NCI-H1417 treated with DMSO at 0.1 percent for 48 hours (cell line): ENCODE results near the gene ERC2.
"Not testable (repeated sequence)": the region's sequence is repeated elsewhere in the genome, so short reads cannot be mapped to it uniquely, and the experiment has no call there.

Experiments used
- DNase-seq: peaks from one replicate; lab custom pipeline; 2025; lab: John Stamatoyannopoulos, UW

ERC2 gene

DNA sequence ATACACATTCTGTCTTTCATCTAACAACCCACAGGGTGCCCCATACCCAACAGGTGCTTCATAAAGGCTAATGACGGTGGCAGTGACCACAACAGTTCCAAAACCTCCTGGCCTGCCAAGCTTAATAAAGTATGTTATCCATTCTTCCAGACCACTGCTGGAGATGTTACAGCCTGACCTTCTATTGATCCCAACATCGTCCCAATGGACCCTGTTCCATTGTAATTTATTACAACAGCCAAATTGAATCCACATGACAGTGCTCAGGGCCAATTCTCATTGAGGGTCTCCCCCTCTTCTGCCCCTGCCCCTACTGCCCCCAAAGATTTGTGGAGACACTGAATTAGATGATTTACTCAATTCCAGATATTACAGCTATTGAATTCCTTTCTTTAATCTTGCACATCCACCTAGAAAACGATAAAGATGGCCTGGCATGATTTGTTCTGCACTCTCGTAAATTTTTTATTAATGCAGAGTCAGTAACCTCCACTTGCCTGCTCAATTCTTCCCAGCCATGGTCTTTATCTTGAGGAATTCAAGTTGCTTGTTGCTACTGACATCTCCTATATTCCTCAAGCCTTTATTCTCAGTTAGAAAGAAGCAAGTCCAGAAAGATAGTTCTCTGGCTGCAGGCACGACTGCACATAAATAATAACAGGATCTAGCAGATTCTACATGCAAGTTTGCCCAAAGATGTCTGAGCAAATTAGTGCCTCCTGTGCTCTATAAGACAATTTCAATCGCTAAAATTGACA, 407.6 kb downstream of the ERC2 start:
- DNase-seq = no peak

DNA sequence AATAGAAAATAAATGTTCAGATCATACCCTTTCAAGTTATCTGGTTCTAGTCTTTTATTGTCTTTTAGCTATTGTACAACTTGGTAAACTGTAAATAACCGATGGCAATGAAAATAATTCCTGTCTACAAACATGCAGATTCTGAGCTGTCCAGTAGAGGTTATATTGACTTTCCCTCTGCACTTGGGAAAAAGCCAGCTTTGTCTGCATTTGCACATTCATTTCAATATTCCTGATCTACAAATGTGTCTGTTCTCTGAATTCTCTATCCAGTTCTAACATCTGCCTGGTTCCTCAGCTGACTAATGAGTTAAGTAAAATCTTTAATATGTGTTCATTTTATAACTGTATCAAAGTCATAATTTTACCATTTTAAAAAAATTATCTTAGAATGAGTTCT, 408.5 kb downstream of the ERC2 start:
- no peak for DNase-seq

DNA sequence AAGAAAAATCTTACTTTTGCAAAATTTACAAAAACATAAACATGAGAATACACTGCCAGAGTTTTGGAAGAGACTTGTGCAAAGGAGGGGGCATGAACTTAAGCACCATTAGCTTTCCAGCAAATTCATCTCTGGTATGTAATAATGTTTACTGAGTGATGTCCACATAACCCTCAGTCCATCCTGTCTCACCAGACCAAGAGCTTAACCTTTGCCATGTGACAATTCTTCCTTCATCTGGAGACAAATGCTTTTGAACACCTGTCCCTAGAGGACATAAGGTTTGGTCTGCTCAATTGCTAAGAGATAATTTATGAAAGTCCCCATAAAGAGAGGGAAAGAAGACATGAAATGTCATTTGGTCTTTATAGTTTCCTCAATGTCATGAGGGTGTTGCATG, 412.3 kb downstream of the ERC2 start:
- DNase-seq = no peak

DNA sequence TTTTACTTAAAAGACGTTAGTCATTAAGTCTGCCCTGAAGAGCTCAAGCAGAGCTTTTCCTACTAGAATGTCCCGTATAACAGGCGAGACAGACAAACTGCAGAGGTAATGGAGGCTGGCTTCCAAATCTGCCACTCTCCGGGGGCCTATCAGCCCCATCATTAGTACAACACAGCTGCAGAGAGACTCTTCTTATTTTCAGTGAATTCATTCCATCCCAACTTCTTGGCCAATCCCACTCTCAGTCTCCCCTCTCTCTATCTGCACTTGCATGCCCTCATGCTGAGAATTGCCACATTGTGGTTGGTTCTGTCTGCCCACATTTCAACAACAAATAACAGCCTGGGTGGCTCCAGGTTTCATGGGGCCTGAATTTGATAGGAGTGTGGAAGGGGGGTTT, 412.7 kb downstream of the ERC2 start:
- DNase-seq = no peak

DNA sequence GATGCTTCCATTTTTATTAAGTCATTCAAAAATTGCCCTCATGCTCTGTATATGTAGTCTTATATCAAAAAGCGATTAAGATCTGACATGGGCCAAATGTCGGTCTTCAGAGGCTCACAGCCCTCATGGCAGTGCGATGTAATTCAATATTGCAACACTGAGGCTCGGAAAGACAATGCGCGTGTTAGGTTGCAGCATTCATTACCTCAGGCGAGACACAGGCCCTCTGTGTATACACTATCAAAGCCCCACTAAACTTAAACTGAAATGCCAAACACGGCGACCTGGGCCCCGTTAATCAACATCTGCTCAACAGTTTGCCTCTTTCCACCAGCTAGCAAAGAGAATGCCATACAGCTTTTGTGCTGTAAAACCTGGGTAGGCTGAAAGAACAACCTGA, 413.4 kb downstream of the ERC2 start:
- no peak for DNase-seq

DNA sequence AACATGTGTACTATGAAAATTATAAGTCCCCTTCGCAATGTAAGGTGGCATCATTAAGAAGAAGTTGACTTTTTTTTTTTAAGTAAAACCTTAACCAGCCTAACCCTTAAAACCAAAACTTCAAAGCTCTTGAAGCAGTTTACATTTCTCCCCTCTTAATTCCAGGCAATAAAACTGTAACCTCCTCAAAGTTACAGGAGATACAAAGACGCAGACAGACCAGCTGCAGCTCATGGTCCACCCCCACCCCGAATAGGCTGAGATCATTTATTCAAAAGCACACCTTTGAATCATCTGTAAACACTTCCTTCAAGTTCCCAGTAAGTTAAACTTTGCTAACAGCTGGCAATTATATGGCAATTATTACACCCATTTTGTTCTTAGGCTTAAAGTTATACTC, 414.5 kb downstream of the ERC2 start:
- DNase-seq = no peak

DNA sequence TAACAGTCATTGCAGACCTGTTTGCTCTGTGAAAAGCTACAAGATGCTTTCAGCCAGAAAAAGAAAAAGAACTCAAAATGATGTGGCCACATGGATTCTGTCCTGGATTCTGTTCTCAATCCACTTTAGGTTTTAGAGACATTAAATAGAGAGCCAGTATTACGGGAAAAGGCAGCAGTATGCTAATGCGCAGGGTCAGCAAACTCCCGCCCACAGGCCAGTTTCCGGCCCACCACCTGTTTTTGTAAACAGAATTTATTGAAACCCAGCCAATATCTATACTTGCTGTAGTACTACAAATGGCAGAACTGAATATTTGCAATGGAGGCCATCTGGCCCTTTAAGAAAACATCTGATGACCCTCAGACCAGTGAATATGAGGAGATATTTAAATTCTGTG, 416.1 kb downstream of the ERC2 start:
- DNase-seq = no peak

DNA sequence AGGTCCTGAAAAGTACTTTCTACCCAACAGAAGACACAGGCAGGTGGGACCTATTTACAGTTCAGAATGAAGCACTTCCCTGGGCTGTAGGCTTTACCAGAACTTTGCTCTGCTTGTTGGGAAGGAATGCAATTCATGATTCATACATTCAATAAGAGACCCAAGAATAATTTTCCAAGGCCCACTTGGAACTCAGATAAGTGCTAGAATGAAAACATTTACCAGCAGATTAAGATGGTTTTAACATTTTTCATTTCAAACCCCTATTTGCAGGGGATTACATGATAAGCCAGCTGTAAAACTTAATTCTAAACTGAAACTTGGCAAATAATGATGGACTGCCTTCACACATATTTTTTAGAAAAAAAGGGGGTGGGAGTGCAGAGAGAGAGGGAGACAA, 417.2 kb downstream of the ERC2 start:
- DNase-seq = no peak

DNA sequence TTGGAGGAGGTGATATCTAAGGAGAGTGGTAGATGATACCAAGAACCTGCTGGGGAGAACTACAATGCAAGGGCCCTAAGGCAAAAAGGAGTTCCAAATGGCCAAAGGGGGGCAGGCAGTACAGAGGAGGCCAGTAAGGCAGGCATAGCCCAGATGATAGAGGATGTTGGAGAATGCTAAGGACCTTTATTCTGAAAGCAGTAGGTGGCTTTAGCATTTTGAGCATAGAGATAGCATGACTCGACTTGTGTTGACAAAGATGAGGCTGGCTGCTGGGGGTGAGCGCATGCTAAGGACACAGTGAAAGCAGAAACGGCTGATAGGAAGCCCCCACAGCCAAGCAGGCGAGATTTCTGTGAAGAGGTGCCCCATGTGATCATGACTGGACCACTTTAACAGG, 419.3 kb downstream of the ERC2 start:
- no peak for DNase-seq

DNA sequence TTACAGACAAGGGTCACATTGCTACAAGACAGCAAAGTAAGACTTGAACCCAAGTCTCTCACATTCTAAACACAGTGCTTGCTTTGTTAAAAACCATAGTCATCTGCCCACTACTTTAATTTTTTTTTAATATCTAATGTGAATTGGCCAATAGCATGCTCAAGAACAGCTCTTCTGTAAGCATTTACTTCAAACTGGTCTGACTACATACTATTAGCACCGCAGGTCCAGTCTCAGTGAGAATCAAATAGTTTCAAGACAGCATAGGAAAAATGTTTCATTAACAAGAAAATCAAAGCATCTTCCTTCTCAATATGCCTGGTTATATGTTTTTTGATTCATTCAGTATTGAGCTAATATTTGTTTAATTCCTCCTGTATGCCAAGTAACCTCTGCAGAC, 419.9 kb downstream of the ERC2 start:
- DNase-seq = no peak

DNA sequence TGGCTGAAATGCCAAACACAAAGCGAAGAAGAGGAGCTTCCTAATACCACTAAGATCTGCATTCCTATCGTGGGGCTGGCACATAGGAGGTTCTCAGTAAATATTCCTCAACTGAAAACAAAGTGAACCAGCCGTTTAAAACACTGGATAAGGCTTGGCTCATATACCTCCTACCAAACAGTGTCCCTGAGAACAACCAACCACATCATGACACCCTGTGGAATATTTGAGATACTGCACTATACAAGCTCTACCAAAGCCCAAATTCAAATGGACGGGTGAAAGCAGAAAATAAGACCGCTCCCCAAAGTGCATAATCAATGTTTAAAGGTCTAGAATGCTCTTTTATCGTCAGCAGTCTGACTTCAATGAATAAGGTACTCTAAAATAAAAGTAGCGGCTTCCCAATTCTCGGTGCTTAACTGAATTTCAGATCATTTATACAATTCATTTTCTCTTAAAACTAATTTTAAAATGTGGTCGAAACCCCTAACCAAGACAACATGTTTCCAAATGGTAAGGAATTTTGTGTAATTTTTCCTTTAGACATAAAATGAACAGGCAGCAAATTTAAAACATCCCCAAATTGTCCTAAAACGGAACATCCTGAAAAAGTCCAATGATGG, 425.8 kb downstream of the ERC2 start:
- no peak for DNase-seq

DNA sequence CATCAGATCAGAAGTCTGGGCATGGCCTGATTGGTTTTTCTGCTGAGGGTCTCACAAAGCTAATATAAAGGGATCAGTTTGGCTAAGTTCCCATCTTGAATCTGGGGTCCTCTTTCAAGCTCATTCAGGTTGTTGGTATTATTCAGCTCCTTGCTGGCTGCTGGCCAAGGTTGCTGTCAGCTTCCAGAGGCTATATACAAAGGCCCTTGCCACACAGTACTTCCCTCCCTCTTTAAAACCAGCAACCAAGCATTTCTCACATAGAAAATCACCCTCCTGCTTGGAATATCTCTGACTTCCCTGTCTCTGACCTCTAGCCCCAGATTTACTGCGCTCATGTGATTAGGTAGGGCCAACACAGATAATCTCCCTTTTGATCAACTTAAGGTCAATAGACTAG, 442.9 kb downstream of the ERC2 start:
- no peak for DNase-seq

DNA sequence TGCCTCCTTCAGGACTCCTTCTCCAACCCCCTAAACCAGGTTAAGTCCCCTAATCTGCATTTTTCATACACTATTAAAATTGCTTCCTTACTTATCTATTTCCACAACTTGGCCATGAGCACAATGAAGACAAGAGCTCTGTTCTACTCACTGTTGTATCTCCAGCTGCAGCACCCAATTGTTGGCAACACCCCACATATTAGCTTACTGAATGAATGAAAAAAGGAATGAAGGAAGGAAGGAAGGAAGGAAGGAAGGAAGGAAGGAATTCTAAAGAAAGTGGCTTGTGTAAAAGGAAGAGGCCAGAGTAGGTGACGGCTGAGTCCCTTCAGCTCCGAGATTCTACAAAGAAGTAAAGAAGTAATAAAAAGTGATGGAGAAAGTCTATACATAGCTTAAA, 444.7 kb downstream of the ERC2 start:
- DNase-seq = no peak

DNA sequence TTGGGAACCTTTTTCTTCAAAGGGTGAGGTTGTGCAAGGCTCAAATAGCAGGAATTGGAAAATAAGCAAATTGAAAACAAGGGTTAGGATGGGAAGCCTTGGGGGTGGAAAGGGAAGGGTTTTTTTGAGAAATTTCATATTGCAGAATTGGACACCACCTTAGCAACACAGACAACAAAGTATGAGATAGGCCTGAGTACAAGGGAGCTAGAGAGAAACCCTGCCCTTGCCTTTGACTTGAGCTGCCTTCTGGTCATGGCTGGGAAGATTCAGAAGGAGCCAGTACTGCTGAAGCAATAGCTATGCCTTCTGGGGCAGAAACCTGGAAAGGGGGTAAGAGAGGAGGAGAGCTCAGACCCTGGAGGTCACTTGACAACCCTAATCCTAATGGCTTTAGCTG, 445.6 kb downstream of the ERC2 start:
- no peak for DNase-seq

DNA sequence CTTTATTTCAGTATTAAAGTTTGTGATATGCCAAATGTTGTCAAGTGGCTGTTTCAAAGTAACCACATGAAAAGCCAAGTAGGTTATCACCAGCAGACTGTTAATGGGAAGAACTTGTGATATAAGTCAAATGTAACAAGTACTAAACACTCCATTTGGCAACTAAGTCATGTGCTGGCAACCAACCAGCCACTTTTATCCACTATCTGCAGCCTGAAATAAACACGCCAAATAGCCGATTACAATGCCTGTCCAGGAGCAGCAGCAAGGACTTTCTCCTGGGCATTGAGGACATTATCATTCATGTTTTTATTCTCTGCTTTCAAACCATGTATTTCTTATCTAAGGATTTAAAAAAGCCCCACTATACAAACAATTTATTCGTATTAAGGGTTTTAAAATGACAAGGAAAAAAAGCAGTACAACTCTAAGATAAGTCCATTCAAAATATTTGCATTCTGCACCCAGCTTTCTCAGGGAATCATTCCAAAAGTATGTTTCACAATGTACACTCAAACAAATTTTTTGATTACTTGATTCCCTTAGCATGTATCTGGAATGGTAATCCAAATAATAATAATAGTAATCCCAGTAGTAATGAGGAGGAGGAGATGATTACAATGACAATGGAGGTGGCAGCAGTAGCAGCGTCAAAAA, 448.6 kb downstream of the ERC2 start:
- no peak for DNase-seq

DNA sequence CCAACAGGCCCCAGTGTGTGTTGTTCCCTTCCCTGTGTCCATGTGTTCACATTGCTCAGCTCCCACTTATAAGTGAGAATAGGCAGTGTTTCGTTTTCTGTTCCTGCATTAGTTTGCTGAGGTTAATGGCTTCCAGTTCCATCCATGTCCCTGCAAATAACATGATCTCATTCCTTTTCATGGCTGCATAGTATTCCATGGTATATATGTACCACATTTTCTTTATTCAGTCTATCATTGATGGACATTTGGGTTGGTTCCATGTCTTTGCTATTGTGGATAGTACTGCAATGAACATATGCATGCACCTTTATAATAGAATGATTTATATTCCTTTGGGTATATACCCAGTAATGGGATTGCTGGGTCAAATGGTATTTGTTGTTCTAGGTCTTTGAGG, 452.9 kb downstream of the ERC2 start:
- DNase-seq = not testable (repeated sequence)

DNA sequence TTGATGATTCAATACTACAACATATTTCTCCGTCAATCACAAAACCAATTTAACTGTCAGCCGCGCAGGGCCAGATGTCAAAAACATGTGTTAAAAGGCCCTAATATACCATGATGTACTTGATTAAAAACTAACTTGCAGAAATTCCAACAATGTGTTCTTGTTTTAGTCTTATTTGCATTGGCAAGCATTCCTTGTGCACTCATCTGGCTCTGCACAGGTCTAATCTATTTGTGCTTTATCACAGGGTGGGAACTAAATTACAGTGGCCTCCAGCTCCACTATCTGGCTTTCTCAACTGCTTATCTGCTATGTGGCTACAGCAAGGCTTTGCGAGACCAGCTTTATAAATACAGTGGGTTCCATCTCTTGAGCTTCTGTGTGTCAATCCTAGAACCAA, 455.5 kb downstream of the ERC2 start:
- DNase-seq = no peak

DNA sequence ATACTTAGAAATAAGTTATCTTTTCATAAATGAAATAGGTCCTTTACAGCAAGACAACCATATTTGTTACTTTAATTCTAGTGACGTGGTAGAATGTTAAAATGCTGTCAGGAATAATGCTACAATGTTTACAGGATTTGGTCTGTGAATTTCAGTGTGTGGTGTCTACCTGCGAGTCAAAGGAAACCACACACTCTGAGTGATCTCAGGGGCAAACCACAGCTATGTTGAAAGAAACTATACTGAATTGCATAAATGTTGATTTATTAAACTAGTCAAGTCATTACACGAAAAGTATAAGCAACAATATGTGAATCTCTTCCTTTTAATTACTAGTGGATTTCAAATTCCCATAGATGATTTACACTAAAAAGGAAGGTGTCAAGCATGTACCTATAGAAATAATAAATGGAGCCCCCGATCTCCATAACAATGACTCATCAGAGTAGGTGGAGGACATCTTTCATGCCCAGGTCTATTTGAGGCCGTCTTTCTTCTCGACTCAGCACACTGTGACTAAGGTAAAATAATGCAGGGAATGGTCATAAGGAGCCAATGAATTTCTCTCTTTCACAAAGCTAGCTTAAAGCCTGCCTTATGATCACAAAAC, 463.0 kb downstream of the ERC2 start:
- DNase-seq = no peak

DNA sequence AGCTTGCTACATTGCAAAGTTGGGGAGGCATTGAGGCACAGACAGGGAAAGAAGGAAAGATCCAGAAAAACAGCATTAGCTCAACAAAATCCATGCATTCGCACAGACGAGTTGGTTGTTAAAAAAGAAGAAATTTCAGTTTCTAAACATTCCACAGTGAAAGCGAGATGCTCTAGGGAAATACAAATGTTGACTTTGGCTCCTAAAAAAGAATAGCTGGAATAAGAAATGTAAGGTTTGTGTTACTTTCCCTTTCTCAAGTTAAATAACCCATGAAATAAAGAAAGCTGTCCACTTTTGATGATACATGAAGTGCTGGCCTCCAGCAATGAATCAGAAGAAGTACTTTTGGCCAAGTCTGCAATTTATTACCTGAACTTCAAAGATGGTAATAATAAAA, 465.1 kb downstream of the ERC2 start:
- DNase-seq = no peak

DNA sequence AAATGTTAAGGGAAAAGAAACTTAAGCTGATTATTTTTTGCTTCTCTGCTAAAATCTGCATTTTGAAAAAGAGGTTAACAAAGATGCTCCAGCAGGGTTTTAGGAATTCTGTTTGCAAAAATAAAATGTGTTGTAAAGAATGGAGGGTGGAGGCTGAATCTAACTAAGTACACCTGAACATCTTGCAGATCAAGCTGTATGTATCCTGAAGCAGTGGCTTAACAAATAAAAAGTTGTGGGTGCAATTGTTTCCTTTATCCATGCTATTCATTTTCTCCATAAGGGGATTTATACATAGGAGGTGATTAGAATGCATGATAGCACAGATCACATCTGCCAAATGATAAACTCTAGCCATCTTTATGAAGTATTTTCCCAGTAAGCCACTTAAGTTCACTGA, 466.3 kb downstream of the ERC2 start:
- DNase-seq = no peak

DNA sequence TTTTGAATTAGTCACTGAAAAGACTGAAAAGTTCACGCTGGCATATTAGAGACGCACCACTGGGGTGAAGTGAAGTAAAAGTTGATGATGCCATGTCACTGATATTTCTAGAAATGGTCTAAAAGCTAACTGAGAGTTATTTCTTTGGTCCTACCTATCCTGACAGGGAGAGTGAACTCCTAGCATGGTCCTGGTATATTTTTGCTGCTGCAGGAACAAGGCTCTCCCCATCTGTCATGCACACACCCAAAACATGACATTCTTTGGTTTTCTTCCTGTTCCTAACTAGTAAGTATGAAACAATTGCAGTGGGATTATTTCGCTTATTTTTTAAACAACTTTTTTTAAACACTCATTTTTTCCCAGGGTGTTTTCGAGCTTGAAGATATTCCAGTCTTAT, 466.7 kb downstream of the ERC2 start:
- no peak for DNase-seq

DNA sequence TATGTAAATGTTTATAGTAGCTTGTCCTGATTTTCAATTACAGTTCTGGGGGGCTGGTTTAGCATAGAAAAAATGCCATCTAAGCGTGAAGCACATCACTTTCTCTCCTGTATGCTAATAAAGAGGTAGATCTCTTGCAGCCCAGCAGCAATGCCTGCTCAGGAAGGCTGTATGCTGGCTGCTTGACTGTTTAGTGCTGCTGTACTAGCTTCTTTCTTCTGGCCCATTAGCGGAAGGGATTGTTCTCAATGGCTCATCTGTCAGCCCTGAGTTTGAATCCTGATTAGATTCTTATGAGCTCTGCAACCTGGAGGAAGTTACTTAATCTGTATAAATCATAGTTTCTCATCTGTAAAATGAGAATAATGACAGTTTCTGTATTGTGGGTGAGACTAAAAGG, 478.9 kb downstream of the ERC2 start:
- DNase-seq = no peak

DNA sequence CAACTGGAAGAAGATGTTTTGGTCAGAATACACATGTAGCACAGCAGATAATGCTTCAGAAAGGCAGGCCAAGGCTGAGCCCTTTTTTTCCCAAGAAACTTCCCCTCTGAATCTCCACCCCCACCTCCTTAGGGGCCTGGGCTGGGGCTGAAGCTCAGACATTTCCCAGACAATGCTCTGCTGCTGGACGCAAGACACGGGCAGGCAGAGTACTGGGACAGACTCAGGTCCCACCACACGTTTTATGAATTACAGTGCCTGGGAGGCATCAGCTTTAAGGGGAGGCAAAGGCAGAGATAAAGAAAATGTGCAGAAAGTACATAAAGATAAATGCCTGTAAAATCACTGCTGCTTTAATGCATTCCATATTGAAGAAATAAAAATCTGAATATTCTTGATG, 479.4 kb downstream of the ERC2 start:
- DNase-seq = no peak
